DND-41 (cell line): ENCODE results near the gene KLHL30.

Experiments used
- ATAC-seq: fragments of 200-7000 bp; cut with Tn5 transposase; 3 replicates; pipeline ENCODE4 v1.9.1; 2021; ENCODE audit warnings: low read depth; ENCODE audit not compliant: insufficient read depth
- DNase-seq: peaks from one replicate; pipeline ENCODE4 v3.0.0-alpha.2; 2020
- H2AFZ ChIP-seq: 2 replicates; pipeline ENCODE4 v1.6.0; 2012; ENCODE audit warnings: low read depth, low read length
- H3K27ac ChIP-seq: 2 replicates; pipeline ENCODE4 v1.5.1; 2012; ENCODE audit warnings: low read length, inconsistent platforms
- H3K27me3 ChIP-seq: fragments of 200-600 bp; sonication (generic); 2 replicates; pipeline ENCODE4 v1.6.0; 2012; ENCODE audit warnings: low read length, mild to moderate bottlenecking, inconsistent platforms; ENCODE audit not compliant: insufficient read depth, poor library complexity
- H3K36me3 ChIP-seq: 2 replicates; pipeline ENCODE4 v1.5.1; 2012; ENCODE audit warnings: low read length, inconsistent platforms; ENCODE audit not compliant: insufficient read depth
- H3K4me1 ChIP-seq: 2 replicates; pipeline ENCODE4 v1.5.1; 2012; ENCODE audit warnings: mild to moderate bottlenecking, low read length; ENCODE audit not compliant: insufficient read depth
- H3K4me2 ChIP-seq: 2 replicates; pipeline ENCODE4 v1.6.0; 2012; ENCODE audit warnings: mild to moderate bottlenecking, moderate library complexity, low read length, inconsistent platforms; ENCODE audit not compliant: insufficient read depth
- H3K4me3 ChIP-seq, 2 experiments: fragments of 200-600 bp in 1 of 2; shearing (Covaris generic) in 1 of 2; 2 replicates each; pipeline ENCODE4 v1.5.1; 2012 to 2016; ENCODE audit warnings: inconsistent platforms in 2 of 2, low read length in 2 of 2, mild to moderate bottlenecking in 2 of 2, low read depth in 1 of 2, moderate library complexity in 1 of 2
- H3K79me2 ChIP-seq: 2 replicates; pipeline ENCODE4 v1.6.0; 2012; ENCODE audit warnings: low read length, inconsistent platforms; ENCODE audit not compliant: insufficient read depth
- H3K9ac ChIP-seq: 2 replicates; pipeline ENCODE4 v1.6.0; 2012; ENCODE audit warnings: low read depth, mild to moderate bottlenecking, inconsistent platforms, low read length, moderate library complexity
- H3K9me3 ChIP-seq: 2 replicates; pipeline ENCODE4 v1.5.1; 2012; ENCODE audit warnings: low read length, moderate library complexity, mild to moderate bottlenecking, inconsistent platforms; ENCODE audit not compliant: insufficient read depth, severe bottlenecking
- H4K20me1 ChIP-seq: 2 replicates; pipeline ENCODE4 v1.6.0; 2012; ENCODE audit warnings: low read length; ENCODE audit not compliant: insufficient read depth
- EZH2 ChIP-seq: IDR thresholded peaks from 3 replicates; pipeline ENCODE4 v1.6.1; 2012; ENCODE audit warnings: borderline replicate concordance, low read depth, mild to moderate bottlenecking, moderate library complexity, low read length, inconsistent platforms; ENCODE audit not compliant: severe bottlenecking
- TF ChIP-seq, protein P1 (sequence below): IDR thresholded peaks from 2 replicates; pipeline ENCODE4 v1.5.1; 2012; ENCODE audit warnings: borderline replicate concordance, low read length, moderate library complexity, mild to moderate bottlenecking; ENCODE audit not compliant: poor library complexity, severe bottlenecking; ENCODE audit errors: extremely low read depth

KLHL30 gene

GRCh38 chr2:238159661-238160205 lies 21.3 kb downstream of the KLHL30 start:
- H3K27me3 ChIP-seq = no peaks in the 10 kb centered on the region

GRCh38 chr2:238160206-238161129 lies 22.0 kb downstream of the KLHL30 start:
- Histone ChIP-seq H2AFZ (peak overlapping the region; percentile 41; the same call in 1 of the 2 replicates), H3K36me3 (no peaks in the 10 kb centered on the region), H3K9ac (no peak overlapping the region), H3K4me2 (no peak overlapping the region), H3K4me3 (no peak overlapping the region), H3K27me3 (no peaks in the 10 kb centered on the region), H3K4me1 (no peaks in the 10 kb centered on the region), H4K20me1 (no peaks in the 10 kb centered on the region), H3K9me3 (no peaks in the 10 kb centered on the region), H3K27ac (no peak overlapping the region), H3K79me2 (no peaks in the 10 kb centered on the region)
- DNase-seq = peak; percentile 39
- ATAC-seq = peak; percentile 73
- TF ChIP-seq EZH2 = no peak
- TF ChIP-seq, protein P1, sequence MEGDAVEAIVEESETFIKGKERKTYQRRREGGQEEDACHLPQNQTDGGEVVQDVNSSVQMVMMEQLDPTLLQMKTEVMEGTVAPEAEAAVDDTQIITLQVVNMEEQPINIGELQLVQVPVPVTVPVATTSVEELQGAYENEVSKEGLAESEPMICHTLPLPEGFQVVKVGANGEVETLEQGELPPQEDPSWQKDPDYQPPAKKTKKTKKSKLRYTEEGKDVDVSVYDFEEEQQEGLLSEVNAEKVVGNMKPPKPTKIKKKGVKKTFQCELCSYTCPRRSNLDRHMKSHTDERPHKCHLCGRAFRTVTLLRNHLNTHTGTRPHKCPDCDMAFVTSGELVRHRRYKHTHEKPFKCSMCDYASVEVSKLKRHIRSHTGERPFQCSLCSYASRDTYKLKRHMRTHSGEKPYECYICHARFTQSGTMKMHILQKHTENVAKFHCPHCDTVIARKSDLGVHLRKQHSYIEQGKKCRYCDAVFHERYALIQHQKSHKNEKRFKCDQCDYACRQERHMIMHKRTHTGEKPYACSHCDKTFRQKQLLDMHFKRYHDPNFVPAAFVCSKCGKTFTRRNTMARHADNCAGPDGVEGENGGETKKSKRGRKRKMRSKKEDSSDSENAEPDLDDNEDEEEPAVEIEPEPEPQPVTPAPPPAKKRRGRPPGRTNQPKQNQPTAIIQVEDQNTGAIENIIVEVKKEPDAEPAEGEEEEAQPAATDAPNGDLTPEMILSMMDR = peak; percentile 66

More at GRCh38 chr2:238159661-238160205, 21.3 kb downstream of the KLHL30 start:
- H3K36me3 ChIP-seq = no peaks in the 10 kb centered on the region
- H2AFZ ChIP-seq = no peak overlapping the region
- TF ChIP-seq, protein P1 = no peak
- no peak for TF ChIP-seq EZH2
- H3K9ac ChIP-seq = no peak overlapping the region
- H3K27ac ChIP-seq = no peak overlapping the region
- H3K4me3 ChIP-seq = no peak overlapping the region
- no peaks in the 10 kb centered on the region for H4K20me1 ChIP-seq
- no peak for DNase-seq
- no peaks in the 10 kb centered on the region for H3K4me1 ChIP-seq
- ATAC-seq = no peak
- H3K79me2 ChIP-seq = no peaks in the 10 kb centered on the region
- no peak overlapping the region for H3K4me2 ChIP-seq
- no peaks in the 10 kb centered on the region for H3K9me3 ChIP-seq

DNA sequence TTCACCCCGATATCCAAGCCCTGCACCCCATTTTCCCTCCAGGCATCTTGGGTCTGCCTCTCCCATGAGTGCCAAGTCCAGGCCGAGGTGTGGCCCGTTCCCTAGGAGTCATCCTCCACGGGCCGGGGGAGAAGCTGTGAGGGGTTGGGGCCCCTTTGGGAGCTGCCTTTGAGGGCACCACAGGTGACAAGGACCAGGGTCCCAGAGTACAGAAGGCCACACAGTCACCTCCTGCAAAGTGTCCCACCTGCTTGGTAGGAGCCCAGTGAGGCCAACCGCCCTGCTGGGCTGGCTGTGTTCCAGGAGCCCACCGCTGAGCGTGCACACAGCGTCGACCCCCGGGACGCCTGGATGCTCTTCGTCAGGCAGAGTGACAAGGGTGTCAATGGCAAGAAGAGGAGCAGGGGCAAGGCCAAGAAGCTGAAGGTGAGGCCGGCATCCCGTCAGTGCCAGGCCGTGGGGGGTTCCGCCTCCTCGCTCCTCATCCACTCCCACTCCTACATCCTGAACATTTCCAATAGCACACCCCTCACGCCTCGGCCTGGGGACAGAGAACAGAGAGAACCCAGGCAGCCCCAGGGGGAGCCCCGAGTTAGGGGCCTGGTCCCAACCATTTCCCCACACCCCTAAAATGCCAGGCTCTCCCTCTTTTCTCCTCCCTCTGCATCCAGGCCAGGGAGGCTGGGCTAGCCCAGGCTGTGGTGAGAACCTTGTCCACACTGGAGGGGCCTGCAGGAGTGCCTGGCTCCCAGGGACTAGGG lies 23.0 kb downstream of the KLHL30 start:
- H3K27ac ChIP-seq = no peak overlapping the region
- H3K4me2 ChIP-seq = no peak overlapping the region
- H3K27me3 ChIP-seq = no peaks in the 10 kb centered on the region
- no peak overlapping the region for H3K9ac ChIP-seq
- ATAC-seq = no peak
- H3K9me3 ChIP-seq = no peaks in the 10 kb centered on the region
- no peaks in the 10 kb centered on the region for H3K36me3 ChIP-seq
- H2AFZ ChIP-seq = no peak overlapping the region
- H3K4me3 ChIP-seq = no peak overlapping the region
- no peaks in the 10 kb centered on the region; the same call in 1 of the 2 replicates for H4K20me1 ChIP-seq
- DNase-seq = no peak
- H3K4me1 ChIP-seq = no peaks in the 10 kb centered on the region
- no peaks in the 10 kb centered on the region for H3K79me2 ChIP-seq
- no peak for TF ChIP-seq EZH2
- TF ChIP-seq, protein P1 = no peak
